HG02642 (cell line): ENCODE data around the gene KRTAP10-6.
"Not testable (repeated sequence)": the region's sequence is repeated elsewhere in the genome, so short reads cannot be mapped to it uniquely, and the experiment has no call there.

Experiments
- ATAC-seq: cut with Tn5 transposase; IDR thresholded peaks from one replicate; pipeline ENCODE4 v1.9.1; 2021; ENCODE audit warnings: mild to moderate bottlenecking; ENCODE audit not compliant: unreplicated experiment, poor library complexity

KRTAP10-6 gene

DNA sequence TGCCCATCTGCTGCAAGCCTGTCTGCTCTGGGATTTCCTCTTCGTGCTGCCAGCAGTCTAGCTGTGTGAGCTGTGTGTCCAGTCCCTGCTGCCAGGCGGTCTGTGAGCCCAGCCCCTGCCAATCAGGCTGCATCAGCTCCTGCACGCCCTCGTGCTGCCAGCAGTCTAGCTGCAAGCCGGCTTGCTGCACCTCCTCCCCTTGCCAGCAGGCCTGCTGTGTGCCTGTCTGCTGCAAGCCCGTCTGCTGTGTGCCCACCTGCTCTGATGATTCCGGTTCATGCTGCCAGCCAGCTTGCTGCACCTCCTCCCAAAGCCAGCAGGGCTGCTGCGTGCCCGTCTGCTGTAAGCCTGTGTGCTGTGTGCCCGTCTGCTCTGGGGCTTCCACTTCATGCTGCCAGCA is 8.8 kb upstream of the KRTAP10-6 start:
- not testable (repeated sequence) for ATAC-seq

- not testable (repeated sequence) for ATAC-seq
Observed at GRCh38 chr21:44600118-44600978, 8.0 kb upstream of the KRTAP10-6 start, which contains the start of gene KRTAP10-7. TSS of gene KRTAP10-7 (plus strand) at chr21:44600597. CDS start at chr21:44600622, 25 bp downstream.

DNA sequence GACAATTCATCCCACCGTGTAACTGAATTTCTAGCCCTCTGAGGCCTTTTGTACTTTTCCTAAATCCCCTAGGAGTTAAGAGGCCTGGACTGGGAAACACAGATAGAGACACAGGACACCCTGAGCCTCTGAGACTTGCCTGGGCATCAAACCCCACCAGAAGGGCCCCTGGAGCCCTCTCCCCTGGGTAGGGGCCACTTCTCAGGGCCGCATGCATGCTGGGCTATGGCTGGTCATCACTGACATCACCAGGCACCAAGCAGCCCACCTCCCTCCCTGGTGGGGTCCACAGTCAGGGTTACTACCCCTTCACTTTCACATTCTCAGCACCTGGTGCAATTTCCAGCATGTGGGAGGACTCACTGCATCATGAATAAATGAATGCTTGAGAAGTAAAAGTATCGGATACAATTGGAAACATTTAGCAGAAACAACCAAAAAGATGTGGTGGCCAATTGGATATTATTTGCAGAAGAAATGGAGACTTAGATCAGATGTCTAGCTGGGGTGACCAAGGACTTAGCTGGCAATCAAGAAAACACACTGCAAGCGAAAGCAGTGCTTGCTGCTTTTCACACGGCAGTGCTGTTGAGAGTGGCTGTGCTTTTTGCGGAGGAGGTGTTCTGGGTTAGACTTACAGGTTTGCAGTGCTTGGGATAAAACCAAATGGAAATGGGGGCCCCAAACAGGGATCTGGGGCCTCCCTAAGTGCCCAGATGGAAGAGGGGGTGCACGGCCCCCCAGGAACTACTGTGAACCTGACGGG is 7.1 kb upstream of the KRTAP10-6 start:
- no peak for ATAC-seq

GRCh38 chr21:44598061-44598460 is 5.8 kb upstream of the KRTAP10-6 start:
- no peak for ATAC-seq

DNA sequence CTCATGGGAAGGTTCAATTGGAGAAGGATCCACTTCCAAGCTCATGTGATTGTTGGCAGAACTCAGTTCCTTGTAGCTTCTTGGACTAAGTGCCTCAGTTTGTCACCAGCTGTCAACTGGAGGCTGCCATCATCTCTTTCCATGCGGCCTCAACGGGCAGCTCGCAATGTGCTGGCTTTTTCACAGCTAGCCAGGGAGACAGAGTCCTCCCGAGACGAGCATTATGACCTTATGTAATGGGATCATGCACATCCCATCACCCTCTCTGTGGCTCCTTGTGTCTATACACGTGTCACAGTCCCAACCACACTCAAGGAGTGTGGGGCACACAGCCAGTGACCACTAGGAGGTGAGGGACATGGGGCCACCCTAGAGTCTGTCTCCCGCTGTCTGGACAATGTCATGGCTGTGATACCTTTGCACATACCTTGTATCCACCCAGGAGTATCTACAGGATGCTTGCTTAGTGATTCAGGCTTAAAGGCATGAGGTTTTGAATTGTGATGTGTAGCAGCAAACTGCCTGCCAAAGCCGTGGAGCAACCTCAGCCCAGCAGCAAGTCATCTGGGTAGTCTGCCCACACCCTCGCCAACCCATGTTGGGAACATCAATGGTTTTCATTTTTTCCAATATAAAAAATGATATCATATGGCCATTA is 3.9 kb upstream of the KRTAP10-6 start:
- ATAC-seq = no peak

- no peak for ATAC-seq
Observed at GRCh38 chr21:44595524-44595923, 3.2 kb upstream of the KRTAP10-6 start.

GRCh38 chr21:44594406-44594916 is 2.2 kb upstream of the KRTAP10-6 start:
- ATAC-seq = no peak

DNA sequence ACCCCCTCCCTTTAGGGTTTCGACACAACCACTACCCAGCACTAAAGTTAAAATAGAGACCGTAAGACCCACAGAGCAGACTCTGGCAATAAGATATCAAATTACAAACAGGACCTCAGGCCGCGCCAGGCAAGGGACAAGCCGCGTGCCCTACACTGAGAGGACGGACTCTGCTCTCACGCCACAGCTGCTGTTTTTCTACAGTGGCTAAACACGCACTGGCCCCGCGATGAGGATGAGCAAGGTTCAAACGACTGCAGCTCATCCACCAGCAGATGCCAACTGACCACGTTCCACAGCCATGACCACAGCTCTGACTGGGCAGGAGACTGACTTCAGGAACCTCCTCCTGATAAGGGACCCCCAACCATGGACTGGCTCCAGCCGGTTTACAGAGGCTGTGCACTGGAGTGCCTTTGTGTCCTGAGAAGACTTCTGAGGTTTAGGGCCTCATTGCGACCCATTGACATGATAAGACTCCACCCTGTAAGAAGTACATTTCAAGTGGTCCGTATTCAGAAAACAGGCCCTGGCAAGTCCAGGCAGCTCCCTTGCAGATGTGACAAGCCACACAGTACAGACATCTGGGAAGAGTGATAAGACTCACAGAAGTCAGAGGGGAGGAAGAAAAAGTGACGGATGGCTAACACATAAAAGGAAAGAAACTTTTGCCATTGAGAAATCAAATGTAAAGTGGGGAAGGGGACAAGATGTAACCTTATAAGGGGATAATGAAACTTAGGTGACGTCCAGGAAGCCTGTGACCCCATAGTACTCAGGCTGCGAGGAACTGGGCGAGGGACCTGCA is 1.5 kb upstream of the KRTAP10-6 start:
- no peak for ATAC-seq

- not testable (repeated sequence) for ATAC-seq
Observed at GRCh38 chr21:44591801-44592130, 539 bp downstream of the KRTAP10-6 start.

GRCh38 chr21:44590897-44591800 is 1.2 kb downstream of the KRTAP10-6 start:
- ATAC-seq = not testable (repeated sequence)

GRCh38 chr21:44590311-44590721 is 2.0 kb downstream of the KRTAP10-6 start:
- ATAC-seq = no peak

- no peak for ATAC-seq
Observed at GRCh38 chr21:44589586-44590305, 2.6 kb downstream of the KRTAP10-6 start.

- ATAC-seq = no peak
Observed at GRCh38 chr21:44589094-44589493, 3.2 kb downstream of the KRTAP10-6 start.

GRCh38 chr21:44585892-44586291 is 6.4 kb downstream of the KRTAP10-6 start:
- no peak for ATAC-seq

DNA sequence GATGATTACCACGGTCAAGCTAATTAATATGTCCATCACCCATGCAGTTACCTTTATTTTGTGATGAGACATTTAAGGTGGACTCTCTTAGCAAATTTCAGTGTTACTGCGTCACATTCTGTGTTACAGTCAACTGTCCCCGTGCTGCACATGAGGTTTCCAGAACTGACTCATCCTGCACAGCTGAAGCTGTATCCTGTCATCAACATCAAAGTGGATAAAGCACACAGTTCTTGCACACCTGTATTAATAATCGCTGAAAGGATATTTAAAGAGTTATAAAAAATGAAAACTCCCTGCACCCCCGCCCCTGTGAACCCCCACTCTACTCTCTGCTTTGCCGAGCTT is 8.5 kb downstream of the KRTAP10-6 start:
- no peak for ATAC-seq

DNA sequence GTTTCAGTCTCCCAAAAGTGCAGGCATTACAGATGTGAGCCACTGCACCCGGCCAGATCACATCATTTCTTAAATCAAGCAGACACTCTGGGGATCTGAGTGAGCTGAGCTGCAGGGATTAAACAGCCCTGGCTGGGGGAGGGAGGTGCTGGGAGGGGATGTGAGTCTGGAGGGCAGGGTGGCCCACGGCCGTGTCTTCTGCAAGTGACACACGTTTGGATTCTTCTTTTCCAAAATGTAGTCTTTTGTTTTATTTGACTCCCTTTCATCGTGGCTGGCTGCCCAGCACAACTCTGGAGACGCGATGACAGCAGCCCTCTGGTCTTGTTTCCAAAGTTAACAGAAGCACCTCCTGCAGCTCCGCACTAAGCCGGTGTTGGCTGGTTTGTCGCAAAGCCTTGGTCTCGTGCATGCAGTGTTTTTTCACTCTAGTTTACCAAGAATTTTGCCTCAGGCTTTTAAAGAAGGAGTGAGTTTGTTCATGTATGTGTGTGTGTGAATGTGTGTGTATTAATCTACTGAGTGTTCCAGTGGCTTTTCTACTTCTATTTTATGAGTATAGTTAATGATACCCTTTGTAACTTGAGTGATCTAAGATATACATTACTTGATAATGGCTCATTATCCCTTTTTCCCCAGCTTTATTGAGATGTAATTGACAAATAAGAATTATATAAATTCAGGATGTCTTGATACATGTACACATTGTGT is 9.1 kb downstream of the KRTAP10-6 start:
- no peak for ATAC-seq

GRCh38 chr21:44582055-44582454 is 10.2 kb downstream of the KRTAP10-6 start:
- ATAC-seq = no peak

GRCh38 chr21:44581158-44581557 is 11.1 kb downstream of the KRTAP10-6 start:
- no peak for ATAC-seq
